Psoas muscle (tissue), 8 donors: ENCODE data around the gene EFHC1. TPM values are rescaled to one million over a fixed set of nuclear protein-coding genes. Genes with fewer than 3 reads are reported as not detected.

Experiments
- ATAC-seq, 4 donors: fragments of 200-7000 bp; cut with Tn5 transposase; one replicate each; pipeline ENCODE4 v1.9.1; 2020; ENCODE audit warnings: moderate library complexity in 3 of 4, mild to moderate bottlenecking in 2 of 4
- DNase-seq, 2 donors: peaks; one replicate each; pipeline ENCODE4 v3.0.0-alpha.2; 2020
- H3K27ac ChIP-seq: fragments of 200-600 bp; one replicate; pipeline ENCODE4 v1.8.0; 2022
- H3K27me3 ChIP-seq, 3 donors: fragments of 200-600 bp in 1 of 3; one replicate each; pipeline versions ENCODE4 v1.6.1 to v1.8.0; 2013 to 2022; ENCODE audit warnings: low read length in 2 of 3, mild to moderate bottlenecking in 2 of 3, moderate library complexity in 1 of 3; ENCODE audit not compliant: insufficient read depth in 3 of 3
- H3K36me3 ChIP-seq, 2 donors: fragments of 200-600 bp in 1 of 2; one replicate each; pipeline versions ENCODE4 v1.6.1 to v1.8.0; 2013 to 2022; ENCODE audit warnings: low read depth in 1 of 2, mild to moderate bottlenecking in 1 of 2, moderate library complexity in 1 of 2; ENCODE audit not compliant: insufficient read depth in 1 of 2
- H3K4me1 ChIP-seq: fragments of 200-600 bp; one replicate; pipeline ENCODE4 v1.8.0; 2022
- H3K4me3 ChIP-seq: fragments of 200-600 bp; one replicate; pipeline ENCODE4 v1.8.0; 2022; ENCODE audit warnings: mild to moderate bottlenecking
- H3K9me3 ChIP-seq: fragments of 200-600 bp; one replicate; pipeline ENCODE4 v1.8.0; 2022
- CTCF ChIP-seq: fragments of 200-600 bp; IDR thresholded peaks from one replicate; pipeline ENCODE4 v1.8.0; 2022; ENCODE audit warnings: antibody characterized with exemption
- WGBS, 3 donors: extraction: QIAGEN DNeasy Blood & Tissue Kit; methylation state at CpG; one replicate each; pipeline versions ENCODE4 v1.1.6 to v1.1.7; 2013; 5-methylcytosine and 5-hydroxymethylcytosine counted together
- intact Hi-C, 2 donors: fragments of 100-400 bp; cut with DNase I; formaldehyde crosslinking; loops; one replicate each; pipeline versions ENCODE4 v1.11.0 to v1.14.2; 2022
- polyA plus RNA-seq, 3 donors: library from polyadenylated mRNA; stranded (reverse); fragments of 200-250 nt; gene quantifications; one replicate each; pipeline ENCODE4 v1.2.3, GENCODE V29; 2013
- total RNA-seq, 4 donors: library from RNA; stranded (reverse); fragmentation: NEBNext Ultra II Directional in 2 of 4; extraction: Animal tissue kit (Norgen Biotek cat#: 25700) in 2 of 4; gene quantifications; one replicate each; pipeline versions ENCODE4 v1.2.1 to v1.2.4, GENCODE V29; 2021 to 2023
- donor health status: healthy with polysubstance abuse.
- donor health status: DM: no; HTN: no; CAD: no; lungs with moderate emphysema.
- donor health status: Bipolar disorder and iron deficiency.
- donor health status: healthy.
- donor health status: DM: yes; HTN: yes; CAD: no.
- donor health status: DM: no; HTN: no; CAD: no.
- donor health status: DM: no; HTN: no; CAD: no.
- donor health status: DM: yes; HTN: yes; CAD: no.

EFHC1 gene
- total and polyA plus RNA-seq, 7 donors = 1.5 to 3.9 (median 2.0) TPM

GRCh38 chr6:52547647-52548352 lies 127.7 kb downstream of the EFHC1 start:
- no peak for DNase-seq
- H3K4me1 ChIP-seq = peaks cover 45% of the 10 kb centered on the region
- no peak overlapping the region for H3K27ac ChIP-seq
- H3K36me3 ChIP-seq = no peaks in the 10 kb centered on the region
- WGBS, 3 donors = 72 to 75% (median 74%) methylated on average over 9 of the region's 9 CpGs
- H3K4me3 ChIP-seq = no peak overlapping the region
- intact Hi-C loops = no loop called here
- H3K9me3 ChIP-seq = no peaks in the 10 kb centered on the region
- no peak for TF ChIP-seq CTCF
- ATAC-seq = no peak
- H3K27me3 ChIP-seq = no peaks in the 10 kb centered on the region

- TF ChIP-seq CTCF = no peak
- Histone ChIP-seq H3K27me3 (no peaks in the 10 kb centered on the region), H3K36me3 (no peaks in the 10 kb centered on the region), H3K4me1 (peaks cover 45% of the 10 kb centered on the region), H3K27ac (no peak overlapping the region), H3K9me3 (no peaks in the 10 kb centered on the region), H3K4me3 (no peak overlapping the region)
- WGBS, 3 donors = 81 to 86% (median 83%) methylated on average over 7 of the region's 7 CpGs
- no peak for DNase-seq
- no peak for ATAC-seq
- intact Hi-C loops = no loop called here
These were observed 128.2 kb downstream of the EFHC1 start for GRCh38 chr6:52548353-52548713.

- H3K9me3 ChIP-seq = no peaks in the 10 kb centered on the region
- no peaks in the 10 kb centered on the region for H3K27me3 ChIP-seq
- no peaks in the 10 kb centered on the region for H3K36me3 ChIP-seq
- no peak for ATAC-seq
- DNase-seq = no peak
- H3K4me3 ChIP-seq = no peak overlapping the region
- 91 to 98% (median 94%) methylated on average over 5 of the region's 5 CpGs for WGBS, 3 donors
- intact Hi-C loops = no loop called here
- peaks cover 42% of the 10 kb centered on the region for H3K4me1 ChIP-seq
- H3K27ac ChIP-seq = no peak overlapping the region
- TF ChIP-seq CTCF = no peak
These were observed 128.9 kb downstream of the EFHC1 start for GRCh38 chr6:52548999-52549398.

- H3K4me1 ChIP-seq = peaks cover 37% of the 10 kb centered on the region
- DNase-seq = no peak
- H3K27ac ChIP-seq = no peak overlapping the region
- no peaks in the 10 kb centered on the region for H3K9me3 ChIP-seq
- no peaks in the 10 kb centered on the region for H3K27me3 ChIP-seq
- TF ChIP-seq CTCF = no peak
- ATAC-seq = no peak
- intact Hi-C loops = no loop called here
- WGBS, 3 donors = 55 to 79% (median 78%) methylated on average over 4 of the region's 4 CpGs
- H3K36me3 ChIP-seq = no peaks in the 10 kb centered on the region
- H3K4me3 ChIP-seq = no peak overlapping the region
These were observed 129.3 kb downstream of the EFHC1 start for GRCh38 chr6:52549428-52549827.

GRCh38 chr6:52550014-52550575 lies 130.0 kb downstream of the EFHC1 start:
- no peaks in the 10 kb centered on the region for H3K36me3 ChIP-seq
- H3K4me1 ChIP-seq = peaks cover 33% of the 10 kb centered on the region
- WGBS, 3 donors = 68 to 72% (median 72%) methylated on average over 6 of the region's 6 CpGs
- no peak for TF ChIP-seq CTCF
- ATAC-seq (no peak), DNase-seq (no peak)
- intact Hi-C loops = no loop called here
- no peaks in the 10 kb centered on the region for H3K9me3 ChIP-seq
- H3K27me3 ChIP-seq = no peaks in the 10 kb centered on the region
- H3K4me3 ChIP-seq = no peak overlapping the region
- no peak overlapping the region for H3K27ac ChIP-seq
